ENCODE data around the gene PLCXD3.

Gene PLCXD3

GRCh38 chr5:41404757-41405156 lies 105.6 kb downstream of the PLCXD3 start:
- TF ChIP-seq CTCF (IDR thresholded peaks at IDR 0.05; ENCODE audit: low read depth, low read length): no peak

DNA sequence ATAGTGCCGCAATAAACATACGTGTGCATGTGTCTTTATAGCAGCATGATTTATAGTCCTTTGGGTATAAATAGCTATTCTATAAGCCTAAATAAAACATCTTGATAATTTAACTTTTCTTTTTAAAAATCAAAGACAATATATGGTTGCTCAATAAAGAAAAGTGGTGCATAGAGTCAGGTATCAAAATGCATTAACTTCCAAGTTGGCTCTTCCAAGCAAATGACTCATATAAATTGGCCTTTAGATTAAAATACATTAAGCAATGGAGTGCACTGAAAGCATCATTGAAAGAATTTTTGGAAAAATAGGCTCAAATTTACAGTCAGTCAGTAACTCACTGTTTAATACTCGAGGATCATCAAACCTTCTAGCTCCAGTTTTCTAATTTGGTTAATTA lies 106.6 kb downstream of the PLCXD3 start:
- TF ChIP-seq CTCF (IDR thresholded peaks at IDR 0.05; ENCODE audit: low read depth, low read length): no peak
- no peak overlapping the region for H3K4me3 ChIP-seq (ENCODE audit: low read depth, low read length)

More at GRCh38 chr5:41404757-41405156, 105.6 kb downstream of the PLCXD3 start:
- no peak overlapping the region for H3K4me3 ChIP-seq (ENCODE audit: low read depth, low read length)

DNA sequence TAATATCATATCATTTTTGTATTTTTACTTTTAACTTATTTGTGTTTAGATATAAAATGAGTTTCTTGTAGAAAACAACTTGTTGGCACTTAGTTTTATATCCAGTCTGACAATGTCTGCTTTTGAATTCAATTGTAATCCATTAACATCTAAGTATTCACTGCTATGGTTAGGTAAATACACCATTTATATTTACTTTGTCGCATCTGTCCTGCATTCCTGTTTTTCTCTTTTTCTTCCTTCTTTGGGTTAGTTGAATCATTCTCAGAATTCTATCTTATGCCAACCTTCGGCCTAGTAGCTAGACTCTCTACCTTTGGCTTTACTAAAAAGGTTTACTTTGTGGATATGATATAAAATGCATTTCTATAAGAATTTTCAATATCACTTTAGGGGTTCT lies 107.6 kb downstream of the PLCXD3 start:
- no peak overlapping the region for H3K4me3 ChIP-seq (ENCODE audit: low read depth, low read length)
- TF ChIP-seq CTCF (IDR thresholded peaks at IDR 0.05; ENCODE audit: low read depth, low read length): no peak

- no peak for TF ChIP-seq CTCF (IDR thresholded peaks at IDR 0.05; ENCODE audit: low read depth, low read length)
- no peak overlapping the region for H3K4me3 ChIP-seq (ENCODE audit: low read depth, low read length)
These were observed 110.6 kb downstream of the PLCXD3 start for GRCh38 chr5:41399839-41400238.

GRCh38 chr5:41392016-41392415 lies 118.4 kb downstream of the PLCXD3 start:
- no peak overlapping the region for H3K4me3 ChIP-seq (ENCODE audit: low read depth, low read length)
- no peak for TF ChIP-seq CTCF (IDR thresholded peaks at IDR 0.05; ENCODE audit: low read depth, low read length)

- no peak overlapping the region for H3K4me3 ChIP-seq (ENCODE audit: low read depth, low read length)
- TF ChIP-seq CTCF (IDR thresholded peaks at IDR 0.05; ENCODE audit: low read depth, low read length): no peak
These were observed 135.8 kb downstream of the PLCXD3 start for GRCh38 chr5:41374631-41375030.

- TF ChIP-seq CTCF (IDR thresholded peaks at IDR 0.05; ENCODE audit: low read depth, low read length): no peak
- no peak overlapping the region for H3K4me3 ChIP-seq (ENCODE audit: low read depth, low read length)
These were observed 137.2 kb downstream of the PLCXD3 start for GRCh38 chr5:41373230-41373629.
